ENCODE data around the gene GORASP1. TPM values are rescaled to one million over a fixed set of nuclear protein-coding genes. Genes with fewer than 3 reads are reported as not detected.

Gene GORASP1
- total RNA-seq, 1 experiment from 2014 or later, result 39.4 TPM

DNA sequence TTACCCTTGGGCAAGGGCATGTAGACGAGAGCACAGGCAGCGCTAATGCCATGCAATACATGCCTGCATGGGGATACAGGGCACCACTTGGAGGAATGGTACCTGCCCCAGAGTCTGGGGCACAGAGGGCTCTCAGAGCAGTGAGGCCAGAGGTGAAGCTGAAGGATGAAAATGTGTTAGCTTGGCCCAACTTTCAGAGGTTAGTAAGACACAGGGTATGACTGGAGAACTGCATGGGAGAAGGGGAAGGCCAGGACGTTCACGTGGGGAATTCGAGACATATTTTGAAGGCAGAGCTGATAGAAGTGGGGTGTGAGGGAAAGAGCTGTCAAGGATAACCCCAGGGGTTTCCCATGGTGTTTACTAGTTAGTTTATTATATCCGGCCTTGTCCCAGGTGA lies 26.4 kb upstream of the GORASP1 start:
- no peaks in the 10 kb centered on the region for H3K27me3 ChIP-seq (ENCODE audit: control insufficient read depth, insufficient read depth, low read length)
- no TSS peak for BruUV-seq (replicated peaks)
- ATAC-seq, result no peak
- no peak overlapping the region for H3K4me3 ChIP-seq (ENCODE audit: low read depth in 2 of 2, low read length in 2 of 2)
- intact Hi-C loops (cut with micrococcal nuclease; ENCODE audit: unreplicated experiment), result no loop called here
- no peak for TF ChIP-seq TCF7L2 (IDR thresholded peaks at IDR 0.05; ENCODE audit: low read depth, low read length)
- TF ChIP-seq, protein P1, sequence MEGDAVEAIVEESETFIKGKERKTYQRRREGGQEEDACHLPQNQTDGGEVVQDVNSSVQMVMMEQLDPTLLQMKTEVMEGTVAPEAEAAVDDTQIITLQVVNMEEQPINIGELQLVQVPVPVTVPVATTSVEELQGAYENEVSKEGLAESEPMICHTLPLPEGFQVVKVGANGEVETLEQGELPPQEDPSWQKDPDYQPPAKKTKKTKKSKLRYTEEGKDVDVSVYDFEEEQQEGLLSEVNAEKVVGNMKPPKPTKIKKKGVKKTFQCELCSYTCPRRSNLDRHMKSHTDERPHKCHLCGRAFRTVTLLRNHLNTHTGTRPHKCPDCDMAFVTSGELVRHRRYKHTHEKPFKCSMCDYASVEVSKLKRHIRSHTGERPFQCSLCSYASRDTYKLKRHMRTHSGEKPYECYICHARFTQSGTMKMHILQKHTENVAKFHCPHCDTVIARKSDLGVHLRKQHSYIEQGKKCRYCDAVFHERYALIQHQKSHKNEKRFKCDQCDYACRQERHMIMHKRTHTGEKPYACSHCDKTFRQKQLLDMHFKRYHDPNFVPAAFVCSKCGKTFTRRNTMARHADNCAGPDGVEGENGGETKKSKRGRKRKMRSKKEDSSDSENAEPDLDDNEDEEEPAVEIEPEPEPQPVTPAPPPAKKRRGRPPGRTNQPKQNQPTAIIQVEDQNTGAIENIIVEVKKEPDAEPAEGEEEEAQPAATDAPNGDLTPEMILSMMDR (IDR thresholded peaks at IDR 0.05), result no peak
- TF ChIP-seq SIN3A (IDR thresholded peaks at IDR 0.05; ENCODE audit: borderline replicate concordance, insufficient read depth, low read depth, low read length), result no peak
- TF ChIP-seq, protein P2, sequence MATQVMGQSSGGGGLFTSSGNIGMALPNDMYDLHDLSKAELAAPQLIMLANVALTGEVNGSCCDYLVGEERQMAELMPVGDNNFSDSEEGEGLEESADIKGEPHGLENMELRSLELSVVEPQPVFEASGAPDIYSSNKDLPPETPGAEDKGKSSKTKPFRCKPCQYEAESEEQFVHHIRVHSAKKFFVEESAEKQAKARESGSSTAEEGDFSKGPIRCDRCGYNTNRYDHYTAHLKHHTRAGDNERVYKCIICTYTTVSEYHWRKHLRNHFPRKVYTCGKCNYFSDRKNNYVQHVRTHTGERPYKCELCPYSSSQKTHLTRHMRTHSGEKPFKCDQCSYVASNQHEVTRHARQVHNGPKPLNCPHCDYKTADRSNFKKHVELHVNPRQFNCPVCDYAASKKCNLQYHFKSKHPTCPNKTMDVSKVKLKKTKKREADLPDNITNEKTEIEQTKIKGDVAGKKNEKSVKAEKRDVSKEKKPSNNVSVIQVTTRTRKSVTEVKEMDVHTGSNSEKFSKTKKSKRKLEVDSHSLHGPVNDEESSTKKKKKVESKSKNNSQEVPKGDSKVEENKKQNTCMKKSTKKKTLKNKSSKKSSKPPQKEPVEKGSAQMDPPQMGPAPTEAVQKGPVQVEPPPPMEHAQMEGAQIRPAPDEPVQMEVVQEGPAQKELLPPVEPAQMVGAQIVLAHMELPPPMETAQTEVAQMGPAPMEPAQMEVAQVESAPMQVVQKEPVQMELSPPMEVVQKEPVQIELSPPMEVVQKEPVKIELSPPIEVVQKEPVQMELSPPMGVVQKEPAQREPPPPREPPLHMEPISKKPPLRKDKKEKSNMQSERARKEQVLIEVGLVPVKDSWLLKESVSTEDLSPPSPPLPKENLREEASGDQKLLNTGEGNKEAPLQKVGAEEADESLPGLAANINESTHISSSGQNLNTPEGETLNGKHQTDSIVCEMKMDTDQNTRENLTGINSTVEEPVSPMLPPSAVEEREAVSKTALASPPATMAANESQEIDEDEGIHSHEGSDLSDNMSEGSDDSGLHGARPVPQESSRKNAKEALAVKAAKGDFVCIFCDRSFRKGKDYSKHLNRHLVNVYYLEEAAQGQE (IDR thresholded peaks at IDR 0.05; ENCODE audit: insufficient read depth in 1 of 2, low read depth in 2 of 2, low read length in 1 of 2), result no peak
- TF ChIP-seq POLR2AphosphoS5 (IDR thresholded peaks at IDR 0.05; ENCODE audit: low read depth, low read length), result no peak
- ChIA-PET POLR2A (no interaction called here), CTCF (no interaction called here)
- in situ Hi-C loops (cut with HindIII; ENCODE audit: low pct_unique_long_range_greater_than_20kb, low sequenced_read_pairs), result no loop called here
- no peak for DNase-seq (ENCODE audit: low read depth, low spot score)
- no peak overlapping the region for H3K27ac ChIP-seq (ENCODE audit: low read length)
- no peaks in the 10 kb centered on the region for H3K36me3 ChIP-seq (ENCODE audit: control insufficient read depth, insufficient read depth, low read length)
- H3K9me3 ChIP-seq (ENCODE audit: control insufficient read depth, insufficient read depth, low read depth, low read length), result no peaks in the 10 kb centered on the region
- no peaks in the 10 kb centered on the region for H3K4me1 ChIP-seq (ENCODE audit: control insufficient read depth, insufficient read depth, low read length)

DNA sequence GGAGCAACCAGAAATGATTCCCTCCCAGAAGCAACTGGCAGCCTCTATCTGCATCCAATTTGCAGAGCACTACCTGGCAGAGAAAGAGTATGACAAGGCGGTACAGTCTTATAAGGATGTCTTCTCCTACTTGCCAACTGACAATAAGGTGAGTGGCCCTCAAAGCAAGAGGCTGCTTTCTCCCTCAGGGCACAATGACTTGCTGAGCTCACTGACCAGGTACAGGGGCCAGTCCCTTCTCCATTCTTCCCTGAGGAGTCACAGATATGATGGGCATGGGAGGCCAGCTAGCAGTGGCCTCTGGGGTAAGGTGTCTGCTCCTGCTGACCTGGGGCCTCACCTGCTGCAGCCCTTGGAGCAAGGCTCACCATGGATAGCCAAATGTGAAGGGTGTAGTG lies 25.7 kb upstream of the GORASP1 start:
- TF ChIP-seq, protein P2 (IDR thresholded peaks at IDR 0.05; ENCODE audit: insufficient read depth in 1 of 2, low read depth in 2 of 2, low read length in 1 of 2), result no peak
- TF ChIP-seq SIN3A (IDR thresholded peaks at IDR 0.05; ENCODE audit: borderline replicate concordance, insufficient read depth, low read depth, low read length) (no peak), POLR2AphosphoS5 (IDR thresholded peaks at IDR 0.05; ENCODE audit: low read depth, low read length) (no peak)
- ChIA-PET POLR2A (no interaction called here), CTCF (no interaction called here)
- DNase-seq (ENCODE audit: low read depth, low spot score) (no peak), ATAC-seq (no peak)
- BruUV-seq (replicated peaks), result no TSS peak
- intact Hi-C loops (cut with micrococcal nuclease; ENCODE audit: unreplicated experiment), result no loop called here
- H3K9me3 ChIP-seq (ENCODE audit: control insufficient read depth, insufficient read depth, low read depth, low read length), result no peaks in the 10 kb centered on the region
- H3K36me3 ChIP-seq (ENCODE audit: control insufficient read depth, insufficient read depth, low read length), result no peaks in the 10 kb centered on the region
- no peak overlapping the region for H3K4me3 ChIP-seq (ENCODE audit: low read depth in 2 of 2, low read length in 2 of 2)
- in situ Hi-C loops (cut with HindIII; ENCODE audit: low pct_unique_long_range_greater_than_20kb, low sequenced_read_pairs), result no loop called here
- no peaks in the 10 kb centered on the region for H3K27me3 ChIP-seq (ENCODE audit: control insufficient read depth, insufficient read depth, low read length)
- H3K27ac ChIP-seq (ENCODE audit: low read length), result no peak overlapping the region
- no peaks in the 10 kb centered on the region for H3K4me1 ChIP-seq (ENCODE audit: control insufficient read depth, insufficient read depth, low read length)
